WTC11 (cell line): ENCODE measurements around the gene CNTNAP2. TPM values are rescaled to one million over a fixed set of nuclear protein-coding genes. Genes with fewer than 3 reads are reported as not detected.

Experiments
- ATAC-seq: fragments of 200-7000 bp; cut with Tn5 transposase; 2 replicates; pipeline ENCODE4 v1.10.0; 2021; ENCODE audit warnings: mild to moderate bottlenecking, moderate library complexity
- CTCF ChIA-PET: fragments of 300-600 bp; sonication (Branson Sonifier 250); formaldehyde crosslinking; loops from one replicate; lab custom pipeline; 2021; ENCODE audit warnings: antibody characterized with exemption; lab: Charles Lee
- POLR2A ChIA-PET: fragments of 350-600 bp; sonication (Branson Sonifier 250); formaldehyde crosslinking; loops from one replicate; lab custom pipeline; 2021; ENCODE audit warnings: antibody characterized with exemption; lab: Charles Lee
- DNase-seq: peaks from one replicate; pipeline ENCODE4 v3.0.0; 2021; ENCODE audit warnings: low spot score
- H3K27ac Mint-ChIP-seq: 2 replicates; pipeline ENCODE4 v1.8.0; 2021; ENCODE audit warnings: mixed read lengths
- H3K27me3 Mint-ChIP-seq: 2 replicates; pipeline ENCODE4 v1.8.0; 2021; ENCODE audit warnings: low read depth, mild to moderate bottlenecking, moderate library complexity, mixed read lengths
- H3K36me3 Mint-ChIP-seq: 2 replicates; pipeline ENCODE4 v1.8.0; 2021; ENCODE audit warnings: mixed read lengths
- H3K4me1 Mint-ChIP-seq: 2 replicates; pipeline ENCODE4 v1.8.0; 2022; ENCODE audit warnings: mixed read lengths
- H3K4me3 Mint-ChIP-seq: 2 replicates; pipeline ENCODE4 v1.8.0; 2021; ENCODE audit warnings: mild to moderate bottlenecking, moderate library complexity, mixed read lengths
- H3K9me3 Mint-ChIP-seq: 2 replicates; pipeline ENCODE4 v1.8.0; 2021; ENCODE audit warnings: mixed read lengths
- GABPB1 ChIP-seq: sonication (generic); formaldehyde crosslinking; IDR thresholded peaks from 2 replicates; pipeline ENCODE4 v1.8.1; 2023; ENCODE audit warnings: mild to moderate bottlenecking, missing genetic modification reagents
- GTF2I ChIP-seq: fragments of 250-450 bp; sonication (Bioruptor Pico); conservative IDR thresholded peaks from 2 replicates; pipeline ENCODE4 v1.4.0; 2021; ENCODE audit warnings: mild to moderate bottlenecking
- JAZF1 ChIP-seq: fragments of 250-450 bp; sonication (Bioruptor Pico); IDR thresholded peaks from 2 replicates; pipeline ENCODE4 v1.9.0; 2021; ENCODE audit warnings: moderate library complexity, mild to moderate bottlenecking, inconsistent platforms
- JUN ChIP-seq: sonication (generic); formaldehyde crosslinking; IDR thresholded peaks from 2 replicates; pipeline ENCODE4 v1.8.0; 2023; ENCODE audit warnings: mild to moderate bottlenecking, missing genetic modification reagents
- MYBL2 ChIP-seq: sonication (generic); formaldehyde crosslinking; IDR thresholded peaks from 2 replicates; pipeline ENCODE4 v1.8.1; 2023; ENCODE audit warnings: mild to moderate bottlenecking, moderate library complexity, missing genetic modification reagents
- SOX15 ChIP-seq: fragments of 250-450 bp; sonication (Bioruptor Pico); IDR thresholded peaks from 2 replicates; pipeline ENCODE4 v1.9.0; 2021; ENCODE audit warnings: mild to moderate bottlenecking
- ZNF423 ChIP-seq: fragments of 250-450 bp; sonication (Bioruptor Pico); IDR thresholded peaks from 2 replicates; pipeline ENCODE4 v2.1.2; 2022; ENCODE audit warnings: mild to moderate bottlenecking, moderate library complexity
- ZNF425 ChIP-seq: fragments of 250-450 bp; sonication (Bioruptor Pico); conservative IDR thresholded peaks from 2 replicates; pipeline ENCODE4 v1.9.0; 2021; ENCODE audit warnings: mild to moderate bottlenecking
- total RNA-seq: library from RNA; stranded (reverse); gene quantifications from 3 replicates; pipeline ENCODE4 v1.2.3, GENCODE V29; 2021
- TF ChIP-seq, protein P1 (sequence below): sonication (generic); formaldehyde crosslinking; IDR thresholded peaks from 2 replicates; pipeline ENCODE4 v1.8.1; 2023; ENCODE audit warnings: mild to moderate bottlenecking, missing genetic modification reagents
- TF ChIP-seq, protein P2 (sequence below): sonication (generic); formaldehyde crosslinking; IDR thresholded peaks from 2 replicates; pipeline ENCODE4 v1.8.0; 2022; ENCODE audit warnings: mild to moderate bottlenecking, missing genetic modification reagents
- TF ChIP-seq, protein P3 (sequence below): fragments of 250-450 bp; sonication (Bioruptor Pico); IDR thresholded peaks from 2 replicates; pipeline ENCODE4 v1.9.0; 2021; ENCODE audit warnings: mild to moderate bottlenecking
- TF ChIP-seq, protein P4 (sequence below): sonication (generic); formaldehyde crosslinking; IDR thresholded peaks from 2 replicates; pipeline ENCODE4 v1.8.1; 2022; ENCODE audit warnings: missing genetic modification reagents, borderline replicate concordance
- TF ChIP-seq, protein P5 (sequence below): sonication (generic); formaldehyde crosslinking; conservative IDR thresholded peaks from 2 replicates; pipeline ENCODE4 v1.8.1; 2023; ENCODE audit warnings: mild to moderate bottlenecking, low read depth, missing genetic modification reagents, moderate library complexity
- TF ChIP-seq, protein P6 (sequence below): sonication (generic); formaldehyde crosslinking; IDR thresholded peaks from 2 replicates; pipeline ENCODE4 v1.8.1; 2022; ENCODE audit warnings: low read depth, missing genetic modification reagents, borderline replicate concordance
- TF ChIP-seq, protein P7 (sequence below): sonication (generic); formaldehyde crosslinking; conservative IDR thresholded peaks from 2 replicates; pipeline ENCODE4 v1.8.1; 2022; ENCODE audit warnings: mild to moderate bottlenecking, missing genetic modification reagents
- TF ChIP-seq, protein P8 (sequence below): sonication (generic); formaldehyde crosslinking; IDR thresholded peaks from 2 replicates; pipeline ENCODE4 v1.8.0; 2023; ENCODE audit warnings: missing genetic modification reagents, mild to moderate bottlenecking, borderline replicate concordance

CNTNAP2 gene
- total RNA-seq, 1 experiment from 2014 or later: 63.8 TPM

- POLR2A ChIA-PET: no interaction called here
- no peak for ATAC-seq
Observed at GRCh38 chr7:147068842-147069241, 952.2 kb downstream of the CNTNAP2 start.

More at GRCh38 chr7:147068842-147069241, 952.2 kb downstream of the CNTNAP2 start:
- TF ChIP-seq SOX15: no peak
- TF ChIP-seq, protein P1, sequence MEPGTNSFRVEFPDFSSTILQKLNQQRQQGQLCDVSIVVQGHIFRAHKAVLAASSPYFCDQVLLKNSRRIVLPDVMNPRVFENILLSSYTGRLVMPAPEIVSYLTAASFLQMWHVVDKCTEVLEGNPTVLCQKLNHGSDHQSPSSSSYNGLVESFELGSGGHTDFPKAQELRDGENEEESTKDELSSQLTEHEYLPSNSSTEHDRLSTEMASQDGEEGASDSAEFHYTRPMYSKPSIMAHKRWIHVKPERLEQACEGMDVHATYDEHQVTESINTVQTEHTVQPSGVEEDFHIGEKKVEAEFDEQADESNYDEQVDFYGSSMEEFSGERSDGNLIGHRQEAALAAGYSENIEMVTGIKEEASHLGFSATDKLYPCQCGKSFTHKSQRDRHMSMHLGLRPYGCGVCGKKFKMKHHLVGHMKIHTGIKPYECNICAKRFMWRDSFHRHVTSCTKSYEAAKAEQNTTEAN (CRISPR knock-in tag): no peak
- TF ChIP-seq, protein P2, sequence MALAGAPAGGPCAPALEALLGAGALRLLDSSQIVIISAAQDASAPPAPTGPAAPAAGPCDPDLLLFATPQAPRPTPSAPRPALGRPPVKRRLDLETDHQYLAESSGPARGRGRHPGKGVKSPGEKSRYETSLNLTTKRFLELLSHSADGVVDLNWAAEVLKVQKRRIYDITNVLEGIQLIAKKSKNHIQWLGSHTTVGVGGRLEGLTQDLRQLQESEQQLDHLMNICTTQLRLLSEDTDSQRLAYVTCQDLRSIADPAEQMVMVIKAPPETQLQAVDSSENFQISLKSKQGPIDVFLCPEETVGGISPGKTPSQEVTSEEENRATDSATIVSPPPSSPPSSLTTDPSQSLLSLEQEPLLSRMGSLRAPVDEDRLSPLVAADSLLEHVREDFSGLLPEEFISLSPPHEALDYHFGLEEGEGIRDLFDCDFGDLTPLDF (CRISPR knock-in tag): no peak
- TF ChIP-seq, protein P3, sequence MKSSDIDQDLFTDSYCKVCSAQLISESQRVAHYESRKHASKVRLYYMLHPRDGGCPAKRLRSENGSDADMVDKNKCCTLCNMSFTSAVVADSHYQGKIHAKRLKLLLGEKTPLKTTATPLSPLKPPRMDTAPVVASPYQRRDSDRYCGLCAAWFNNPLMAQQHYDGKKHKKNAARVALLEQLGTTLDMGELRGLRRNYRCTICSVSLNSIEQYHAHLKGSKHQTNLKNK (CRISPR knock-in tag): no peak
- TF ChIP-seq, protein P4, sequence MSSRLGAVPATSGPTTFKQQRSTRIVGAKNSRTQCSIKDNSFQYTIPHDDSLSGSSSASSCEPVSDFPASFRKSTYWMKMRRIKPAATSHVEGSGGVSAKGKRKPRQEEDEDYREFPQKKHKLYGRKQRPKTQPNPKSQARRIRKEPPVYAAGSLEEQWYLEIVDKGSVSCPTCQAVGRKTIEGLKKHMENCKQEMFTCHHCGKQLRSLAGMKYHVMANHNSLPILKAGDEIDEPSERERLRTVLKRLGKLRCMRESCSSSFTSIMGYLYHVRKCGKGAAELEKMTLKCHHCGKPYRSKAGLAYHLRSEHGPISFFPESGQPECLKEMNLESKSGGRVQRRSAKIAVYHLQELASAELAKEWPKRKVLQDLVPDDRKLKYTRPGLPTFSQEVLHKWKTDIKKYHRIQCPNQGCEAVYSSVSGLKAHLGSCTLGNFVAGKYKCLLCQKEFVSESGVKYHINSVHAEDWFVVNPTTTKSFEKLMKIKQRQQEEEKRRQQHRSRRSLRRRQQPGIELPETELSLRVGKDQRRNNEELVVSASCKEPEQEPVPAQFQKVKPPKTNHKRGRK: no peak
- TF ChIP-seq JAZF1 (CRISPR knock-in tag): no peak
- no peak for TF ChIP-seq GTF2I (CRISPR knock-in tag)
- TF ChIP-seq MYBL2: no peak
- TF ChIP-seq, protein P5, sequence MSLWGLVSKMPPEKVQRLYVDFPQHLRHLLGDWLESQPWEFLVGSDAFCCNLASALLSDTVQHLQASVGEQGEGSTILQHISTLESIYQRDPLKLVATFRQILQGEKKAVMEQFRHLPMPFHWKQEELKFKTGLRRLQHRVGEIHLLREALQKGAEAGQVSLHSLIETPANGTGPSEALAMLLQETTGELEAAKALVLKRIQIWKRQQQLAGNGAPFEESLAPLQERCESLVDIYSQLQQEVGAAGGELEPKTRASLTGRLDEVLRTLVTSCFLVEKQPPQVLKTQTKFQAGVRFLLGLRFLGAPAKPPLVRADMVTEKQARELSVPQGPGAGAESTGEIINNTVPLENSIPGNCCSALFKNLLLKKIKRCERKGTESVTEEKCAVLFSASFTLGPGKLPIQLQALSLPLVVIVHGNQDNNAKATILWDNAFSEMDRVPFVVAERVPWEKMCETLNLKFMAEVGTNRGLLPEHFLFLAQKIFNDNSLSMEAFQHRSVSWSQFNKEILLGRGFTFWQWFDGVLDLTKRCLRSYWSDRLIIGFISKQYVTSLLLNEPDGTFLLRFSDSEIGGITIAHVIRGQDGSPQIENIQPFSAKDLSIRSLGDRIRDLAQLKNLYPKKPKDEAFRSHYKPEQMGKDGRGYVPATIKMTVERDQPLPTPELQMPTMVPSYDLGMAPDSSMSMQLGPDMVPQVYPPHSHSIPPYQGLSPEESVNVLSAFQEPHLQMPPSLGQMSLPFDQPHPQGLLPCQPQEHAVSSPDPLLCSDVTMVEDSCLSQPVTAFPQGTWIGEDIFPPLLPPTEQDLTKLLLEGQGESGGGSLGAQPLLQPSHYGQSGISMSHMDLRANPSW (CRISPR knock-in tag): no peak
- TF ChIP-seq, protein P6, sequence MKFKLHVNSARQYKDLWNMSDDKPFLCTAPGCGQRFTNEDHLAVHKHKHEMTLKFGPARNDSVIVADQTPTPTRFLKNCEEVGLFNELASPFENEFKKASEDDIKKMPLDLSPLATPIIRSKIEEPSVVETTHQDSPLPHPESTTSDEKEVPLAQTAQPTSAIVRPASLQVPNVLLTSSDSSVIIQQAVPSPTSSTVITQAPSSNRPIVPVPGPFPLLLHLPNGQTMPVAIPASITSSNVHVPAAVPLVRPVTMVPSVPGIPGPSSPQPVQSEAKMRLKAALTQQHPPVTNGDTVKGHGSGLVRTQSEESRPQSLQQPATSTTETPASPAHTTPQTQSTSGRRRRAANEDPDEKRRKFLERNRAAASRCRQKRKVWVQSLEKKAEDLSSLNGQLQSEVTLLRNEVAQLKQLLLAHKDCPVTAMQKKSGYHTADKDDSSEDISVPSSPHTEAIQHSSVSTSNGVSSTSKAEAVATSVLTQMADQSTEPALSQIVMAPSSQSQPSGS (CRISPR knock-in tag): no peak
- TF ChIP-seq, protein P7, sequence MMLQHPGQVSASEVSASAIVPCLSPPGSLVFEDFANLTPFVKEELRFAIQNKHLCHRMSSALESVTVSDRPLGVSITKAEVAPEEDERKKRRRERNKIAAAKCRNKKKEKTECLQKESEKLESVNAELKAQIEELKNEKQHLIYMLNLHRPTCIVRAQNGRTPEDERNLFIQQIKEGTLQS (CRISPR knock-in tag): no peak
- TF ChIP-seq ZNF425: no peak
- TF ChIP-seq GABPB1: no peak
- TF ChIP-seq, protein P8, sequence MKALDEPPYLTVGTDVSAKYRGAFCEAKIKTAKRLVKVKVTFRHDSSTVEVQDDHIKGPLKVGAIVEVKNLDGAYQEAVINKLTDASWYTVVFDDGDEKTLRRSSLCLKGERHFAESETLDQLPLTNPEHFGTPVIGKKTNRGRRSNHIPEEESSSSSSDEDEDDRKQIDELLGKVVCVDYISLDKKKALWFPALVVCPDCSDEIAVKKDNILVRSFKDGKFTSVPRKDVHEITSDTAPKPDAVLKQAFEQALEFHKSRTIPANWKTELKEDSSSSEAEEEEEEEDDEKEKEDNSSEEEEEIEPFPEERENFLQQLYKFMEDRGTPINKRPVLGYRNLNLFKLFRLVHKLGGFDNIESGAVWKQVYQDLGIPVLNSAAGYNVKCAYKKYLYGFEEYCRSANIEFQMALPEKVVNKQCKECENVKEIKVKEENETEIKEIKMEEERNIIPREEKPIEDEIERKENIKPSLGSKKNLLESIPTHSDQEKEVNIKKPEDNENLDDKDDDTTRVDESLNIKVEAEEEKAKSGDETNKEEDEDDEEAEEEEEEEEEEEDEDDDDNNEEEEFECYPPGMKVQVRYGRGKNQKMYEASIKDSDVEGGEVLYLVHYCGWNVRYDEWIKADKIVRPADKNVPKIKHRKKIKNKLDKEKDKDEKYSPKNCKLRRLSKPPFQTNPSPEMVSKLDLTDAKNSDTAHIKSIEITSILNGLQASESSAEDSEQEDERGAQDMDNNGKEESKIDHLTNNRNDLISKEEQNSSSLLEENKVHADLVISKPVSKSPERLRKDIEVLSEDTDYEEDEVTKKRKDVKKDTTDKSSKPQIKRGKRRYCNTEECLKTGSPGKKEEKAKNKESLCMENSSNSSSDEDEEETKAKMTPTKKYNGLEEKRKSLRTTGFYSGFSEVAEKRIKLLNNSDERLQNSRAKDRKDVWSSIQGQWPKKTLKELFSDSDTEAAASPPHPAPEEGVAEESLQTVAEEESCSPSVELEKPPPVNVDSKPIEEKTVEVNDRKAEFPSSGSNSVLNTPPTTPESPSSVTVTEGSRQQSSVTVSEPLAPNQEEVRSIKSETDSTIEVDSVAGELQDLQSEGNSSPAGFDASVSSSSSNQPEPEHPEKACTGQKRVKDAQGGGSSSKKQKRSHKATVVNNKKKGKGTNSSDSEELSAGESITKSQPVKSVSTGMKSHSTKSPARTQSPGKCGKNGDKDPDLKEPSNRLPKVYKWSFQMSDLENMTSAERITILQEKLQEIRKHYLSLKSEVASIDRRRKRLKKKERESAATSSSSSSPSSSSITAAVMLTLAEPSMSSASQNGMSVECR (CRISPR knock-in tag): no peak
- TF ChIP-seq ZNF423: no peak
- TF ChIP-seq JUN (CRISPR knock-in tag): no peak
- Mint-ChIP-seq H3K4me3 (no peak overlapping the region), H3K27me3 (no peaks in the 10 kb centered on the region), H3K27ac (no peak overlapping the region), H3K9me3 (peaks cover 13% of the 10 kb centered on the region), H3K36me3 (no peaks in the 10 kb centered on the region), H3K4me1 (peaks cover 6% of the 10 kb centered on the region)
- CTCF ChIA-PET: no interaction called here
- no peak for DNase-seq
